H9 (cell line): Measurements from ENCODE around the gene SLC19A1. TPM values are rescaled to one million over a fixed set of nuclear protein-coding genes. Genes with fewer than 3 reads are reported as not detected.

Experiments used
- DNase-seq: peaks from one replicate; pipeline ENCODE4 v3.0.0-alpha.2; 2017
- H2AFZ ChIP-seq: one replicate; pipeline ENCODE4 v1.6.1; 2013; ENCODE audit warnings: mild to moderate bottlenecking, low read length, control low read depth, moderate library complexity
- H2AK5ac ChIP-seq: 2 replicates; pipeline ENCODE4 v1.6.1; 2013; ENCODE audit warnings: low read length, control low read depth, mixed read lengths; ENCODE audit not compliant: insufficient read length
- H2BK120ac ChIP-seq: one replicate; pipeline ENCODE4 v1.6.1; 2013; ENCODE audit warnings: low read depth, mild to moderate bottlenecking, low read length, control low read depth, inconsistent platforms; ENCODE audit not compliant: poor library complexity, severe bottlenecking
- H2BK12ac ChIP-seq: 2 replicates; pipeline ENCODE4 v1.6.1; 2013; ENCODE audit warnings: low read length, control low read depth, mixed read lengths, low read depth; ENCODE audit not compliant: insufficient read length
- H2BK15ac ChIP-seq: 2 replicates; pipeline ENCODE4 v1.6.1; 2013; ENCODE audit warnings: low read depth, low read length, control low read depth
- H2BK20ac ChIP-seq: one replicate; pipeline ENCODE4 v1.6.1; 2013; ENCODE audit warnings: low read depth, mild to moderate bottlenecking, low read length, control low read depth, inconsistent platforms; ENCODE audit not compliant: poor library complexity, severe bottlenecking
- H2BK5ac ChIP-seq: 2 replicates; pipeline ENCODE4 v1.6.1; 2013; ENCODE audit warnings: low read length, control low read depth, mixed read lengths; ENCODE audit not compliant: insufficient read length
- H3K14ac ChIP-seq: 2 replicates; pipeline ENCODE4 v1.6.1; 2013; ENCODE audit warnings: low read length, control low read depth; ENCODE audit not compliant: insufficient read depth
- H3K18ac ChIP-seq: 2 replicates; pipeline ENCODE4 v1.6.1; 2013; ENCODE audit warnings: low read depth, mild to moderate bottlenecking, mixed read lengths, low read length, control low read depth; ENCODE audit not compliant: insufficient read length
- H3K23ac ChIP-seq: 2 replicates; pipeline ENCODE4 v1.6.1; 2013; ENCODE audit warnings: low read length, control low read depth, mixed read lengths, low read depth; ENCODE audit not compliant: insufficient read length
- H3K23me2 ChIP-seq: 2 replicates; pipeline ENCODE4 v1.6.1; 2013; ENCODE audit warnings: low read depth, mild to moderate bottlenecking, mixed read lengths, low read length, control low read depth; ENCODE audit not compliant: insufficient read length, poor library complexity, severe bottlenecking
- H3K27ac ChIP-seq: 2 replicates; pipeline ENCODE4 v1.5.1; 2013; ENCODE audit warnings: low read length, control low read depth, mixed read lengths, low read depth; ENCODE audit not compliant: insufficient read length
- H3K27me3 ChIP-seq: 2 replicates; pipeline ENCODE4 v1.6.1; 2013; ENCODE audit warnings: low read length, control low read depth, inconsistent platforms; ENCODE audit not compliant: insufficient read depth
- H3K4ac ChIP-seq: 2 replicates; pipeline ENCODE4 v1.6.1; 2013; ENCODE audit warnings: low read depth, mild to moderate bottlenecking, control low read depth, inconsistent platforms, low read length, moderate library complexity
- H3K4me1 ChIP-seq: 2 replicates; pipeline ENCODE4 v1.6.1; 2013; ENCODE audit warnings: low read length, control low read depth, inconsistent platforms; ENCODE audit not compliant: insufficient read depth
- H3K4me2 ChIP-seq: 2 replicates; pipeline ENCODE4 v1.6.1; 2013; ENCODE audit warnings: low read length, control low read depth, mixed read lengths; ENCODE audit not compliant: insufficient read length, insufficient read depth
- H3K56ac ChIP-seq: 2 replicates; pipeline ENCODE4 v1.6.1; 2013; ENCODE audit warnings: low read depth, mild to moderate bottlenecking, mixed read lengths, low read length, control low read depth; ENCODE audit not compliant: insufficient read length
- H3K79me1 ChIP-seq: 2 replicates; pipeline ENCODE4 v1.6.1; 2013; ENCODE audit warnings: low read depth, mild to moderate bottlenecking, moderate library complexity, low read length, control low read depth, inconsistent platforms; ENCODE audit not compliant: insufficient read depth, poor library complexity, severe bottlenecking
- H3K79me2 ChIP-seq: 2 replicates; pipeline ENCODE4 v1.6.1; 2013; ENCODE audit warnings: low read length, control low read depth, inconsistent platforms; ENCODE audit not compliant: insufficient read depth
- H3K9ac ChIP-seq: 2 replicates; pipeline ENCODE4 v1.6.1; 2013; ENCODE audit warnings: low read length, control low read depth, mixed read lengths; ENCODE audit not compliant: insufficient read length; ENCODE audit errors: extremely low read depth
- H3K9me3 ChIP-seq: one replicate; pipeline ENCODE4 v1.6.1; 2013; ENCODE audit warnings: low read depth, low read length, inconsistent platforms; ENCODE audit not compliant: control insufficient read depth
- H3T11ph ChIP-seq: one replicate; pipeline ENCODE4 v1.6.1; 2013; ENCODE audit warnings: mild to moderate bottlenecking, low read length, control low read depth, inconsistent platforms
- H4K20me1 ChIP-seq: one replicate; pipeline ENCODE4 v1.6.1; 2013; ENCODE audit not compliant: control insufficient read depth, insufficient read length, insufficient read depth
- H4K5ac ChIP-seq: 2 replicates; pipeline ENCODE4 v1.6.1; 2013; ENCODE audit warnings: low read depth, mild to moderate bottlenecking, mixed read lengths, low read length, control low read depth; ENCODE audit not compliant: insufficient read length
- H4K8ac ChIP-seq: replicated peaks from 2 replicates; pipeline ENCODE4 v1.6.1; 2013; ENCODE audit warnings: low read length, control low read depth, mixed read lengths, low read depth; ENCODE audit not compliant: insufficient read length
- H4K91ac ChIP-seq: 2 replicates; pipeline ENCODE4 v1.6.1; 2013; ENCODE audit warnings: low read depth, mild to moderate bottlenecking, moderate library complexity, mixed read lengths, low read length, control low read depth; ENCODE audit not compliant: insufficient read length
- H3K27ac Mint-ChIP-seq, 3 experiments: 2 replicates in 2 of 3; 3 replicates in 1 of 3; pipeline ENCODE4 v1.8.0; 2020 to 2021; ENCODE audit warnings: mixed read lengths in 3 of 3, mild to moderate bottlenecking in 1 of 3, moderate library complexity in 1 of 3
- H3K27me3 Mint-ChIP-seq: 2 replicates; pipeline ENCODE4 v1.8.0; 2021; ENCODE audit warnings: low read depth, mild to moderate bottlenecking, moderate library complexity, mixed read lengths
- H3K36me3 Mint-ChIP-seq, 3 experiments: 2 replicates in 2 of 3; 3 replicates in 1 of 3; pipeline ENCODE4 v1.8.0; 2020 to 2021; ENCODE audit warnings: low read depth in 3 of 3, mixed read lengths in 3 of 3; ENCODE audit not compliant: insufficient read depth in 1 of 3
- H3K4me1 Mint-ChIP-seq, 2 experiments: 2 replicates each; pipeline ENCODE4 v1.8.0; 2020; ENCODE audit warnings: mixed read lengths in 2 of 2
- H3K4me3 Mint-ChIP-seq, 2 experiments: 2 replicates in 1 of 2; 3 replicates in 1 of 2; pipeline ENCODE4 v1.8.0; 2020 to 2021; ENCODE audit warnings: mild to moderate bottlenecking in 2 of 2, mixed read lengths in 2 of 2, moderate library complexity in 1 of 2
- H3K9me3 Mint-ChIP-seq, 2 experiments: 2 replicates in 1 of 2; 3 replicates in 1 of 2; pipeline ENCODE4 v1.8.0; 2020; ENCODE audit warnings: mild to moderate bottlenecking in 2 of 2, mixed read lengths in 2 of 2, moderate library complexity in 1 of 2
- CTCF ChIP-seq: fragments of 200-600 bp; sonication (generic); conservative IDR thresholded peaks from 3 replicates; pipeline ENCODE4 v1.8.0; 2021; ENCODE audit warnings: antibody characterized with exemption, mild to moderate bottlenecking
- whole genome bisulfite sequencing: extraction: QIAGEN DNeasy Blood & Tissue Kit; methylation state at CpG from one replicate; pipeline ENCODE4 v1.1.7; 2013; ENCODE audit warnings: missing lambda C conversion rate, low lambda C conversion rate, mixed read lengths; ENCODE audit not compliant: insufficient read length; ENCODE audit errors: extremely low coverage; 5-methylcytosine and 5-hydroxymethylcytosine counted together
- total RNA-seq: library from RNA; stranded (reverse); gene quantifications from 2 replicates; pipeline ENCODE4 v1.2.1, GENCODE V29; 2021

Gene SLC19A1
- total RNA-seq, 1 experiment from 2014 or later = 32.4 TPM

DNA sequence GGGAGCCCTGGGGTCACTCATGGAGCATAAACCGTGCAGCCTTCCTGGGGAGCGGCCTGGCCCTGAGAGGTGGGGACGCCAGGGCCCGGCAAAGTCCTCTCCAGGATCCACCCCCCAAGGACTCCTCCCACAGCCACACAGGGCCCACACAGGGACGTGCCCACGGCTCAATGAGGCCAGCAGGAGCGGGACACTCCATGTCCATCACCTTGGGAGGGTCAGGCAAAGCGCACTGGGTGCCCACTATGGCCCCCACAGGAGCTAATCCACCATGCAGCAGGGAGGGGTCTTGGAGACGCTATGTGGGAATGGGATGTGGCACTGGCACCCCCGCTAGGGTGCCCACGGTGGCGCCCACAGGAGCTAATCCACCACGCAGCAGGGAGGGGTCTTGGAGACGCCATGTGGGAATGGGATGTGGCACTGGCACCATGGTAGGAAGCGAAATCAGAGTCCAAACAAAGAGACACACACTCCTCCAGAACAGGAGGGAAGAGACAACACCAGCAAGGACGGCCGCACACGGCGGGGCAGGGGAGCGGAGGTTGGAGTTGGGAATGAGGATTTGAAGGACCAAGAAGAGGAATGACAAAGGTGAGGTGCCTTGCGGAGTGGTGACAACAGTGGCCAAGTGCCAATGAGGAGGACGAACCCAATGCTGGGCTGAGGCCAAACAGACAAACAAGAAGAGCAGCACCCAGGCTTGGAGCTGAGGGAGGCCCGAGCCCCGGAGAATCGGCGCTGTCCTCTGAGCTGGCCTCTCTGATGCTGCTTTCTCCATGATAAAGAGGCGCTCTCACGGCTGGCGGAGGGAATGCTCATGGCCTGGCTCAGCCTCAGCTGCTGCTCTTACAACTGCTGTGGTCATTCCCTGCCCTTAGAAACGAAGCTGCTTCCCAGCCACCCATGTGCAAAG, 18.1 kb upstream of the SLC19A1 start:
- no peak overlapping the region for H3K56ac ChIP-seq
- H4K20me1 ChIP-seq = no peaks in the 10 kb centered on the region
- H4K5ac ChIP-seq = no peak overlapping the region
- no peak overlapping the region for H2AK5ac ChIP-seq
- H2BK20ac ChIP-seq = no peak overlapping the region
- no peak overlapping the region for H3K23ac ChIP-seq
- no peak for TF ChIP-seq CTCF
- no peak overlapping the region for H3K27ac ChIP-seq
- Mint-ChIP-seq H3K4me1 (peaks cover 15% of the 10 kb centered on the region in 2 experiments), H3K27me3 (peaks cover 38% of the 10 kb centered on the region), H3K27ac (no peak overlapping the region), H3K9me3 (peaks cover 2 to 5% of the 10 kb centered on the region in 2 experiments; a peak in 3 of 5 replicates), H3K4me3 (no peak overlapping the region), H3K36me3 (no peaks in the 10 kb centered on the region)
- H3K79me2 ChIP-seq = no peaks in the 10 kb centered on the region
- no peaks in the 10 kb centered on the region for H3K27me3 ChIP-seq
- no peaks in the 10 kb centered on the region for H3K79me1 ChIP-seq
- no peak overlapping the region for H3K4me2 ChIP-seq
- no peak overlapping the region for H2BK12ac ChIP-seq
- no peak overlapping the region for H3K4ac ChIP-seq
- H3K9ac ChIP-seq = no peak overlapping the region
- no peak overlapping the region for H2BK15ac ChIP-seq
- H3K9me3 ChIP-seq = no peaks in the 10 kb centered on the region
- H4K91ac ChIP-seq = no peak overlapping the region
- H2BK120ac ChIP-seq = no peak overlapping the region
- no peak overlapping the region for H3K18ac ChIP-seq
- no peak overlapping the region for H4K8ac ChIP-seq
- H2BK5ac ChIP-seq = no peak overlapping the region
- no CpG with 5 or more reads among the region's 30 CpGs for WGBS
- no peak overlapping the region for H3K14ac ChIP-seq
- no peak for DNase-seq
- H3K23me2 ChIP-seq = no peaks in the 10 kb centered on the region
- H3K4me1 ChIP-seq = no peaks in the 10 kb centered on the region; the same call in 1 of the 2 replicates
- H3T11ph ChIP-seq = no peak overlapping the region
- H2AFZ ChIP-seq = no peak overlapping the region
